ENCODE data around the gene GKN1.
A peak's percentile ranks its signal among the peaks of the same experiment; 100 is the strongest.
"Not testable (repeated sequence)": the region's sequence is repeated elsewhere in the genome, so short reads cannot be mapped to it uniquely, and the experiment has no call there.

The GKN1 gene, protein sequence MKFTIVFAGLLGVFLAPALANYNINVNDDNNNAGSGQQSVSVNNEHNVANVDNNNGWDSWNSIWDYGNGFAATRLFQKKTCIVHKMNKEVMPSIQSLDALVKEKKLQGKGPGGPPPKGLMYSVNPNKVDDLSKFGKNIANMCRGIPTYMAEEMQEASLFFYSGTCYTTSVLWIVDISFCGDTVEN

DNA sequence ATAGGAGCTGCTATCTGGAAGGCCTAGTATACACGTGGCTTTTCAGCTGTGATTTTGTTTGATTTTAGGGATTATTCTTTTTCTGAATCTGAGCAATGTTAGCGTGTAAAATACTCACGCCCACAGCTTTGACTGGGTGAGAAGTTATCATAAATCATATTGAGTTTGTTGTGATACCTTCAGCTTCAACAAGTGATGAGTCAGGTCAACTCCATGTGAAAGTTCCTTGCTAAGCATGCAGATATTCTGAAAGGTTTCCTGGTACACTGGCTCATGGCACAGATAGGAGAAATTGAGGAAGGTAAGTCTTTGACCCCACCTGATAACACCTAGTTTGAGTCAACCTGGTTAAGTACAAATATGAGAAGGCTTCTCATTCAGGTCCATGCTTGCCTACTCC lies at the start of gene GKN1:
TSS of gene GKN1 (plus strand) at position 386 of the 400 bp plus-strand sequence. CDS start 42 bp downstream, outside the sequence.
- no peak for DNase-seq

DNA sequence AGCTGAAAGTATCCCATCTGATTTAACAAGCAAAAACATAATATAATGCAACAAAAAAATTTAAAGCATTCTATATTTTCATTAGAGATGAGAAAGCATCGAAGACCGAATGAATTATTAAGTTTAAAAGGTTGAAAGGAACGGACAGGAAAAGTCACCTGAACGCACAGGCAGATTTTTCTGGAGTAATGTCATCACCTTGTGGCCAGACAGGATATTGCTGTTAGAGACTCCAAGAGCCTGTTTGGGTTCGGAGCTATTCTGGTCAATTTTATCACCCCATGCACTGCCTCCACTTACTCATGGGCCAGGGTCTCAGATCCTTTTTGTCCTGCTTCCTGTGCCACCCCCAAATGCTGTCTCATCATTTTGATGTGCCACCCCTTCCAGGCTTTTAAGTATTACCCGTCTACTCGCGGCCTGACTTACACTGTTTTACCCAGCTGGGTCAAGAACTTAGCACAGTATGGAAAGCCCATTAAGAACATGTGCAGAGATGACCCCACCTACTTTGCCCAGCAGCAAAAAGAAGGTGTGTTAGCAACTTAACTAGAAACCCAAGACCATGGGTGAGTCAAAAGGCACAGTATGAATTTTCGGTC lies 49.0 kb upstream of the GKN1 start:
- peak in 1 of 2 donors; percentile 6 for DNase-seq

DNA sequence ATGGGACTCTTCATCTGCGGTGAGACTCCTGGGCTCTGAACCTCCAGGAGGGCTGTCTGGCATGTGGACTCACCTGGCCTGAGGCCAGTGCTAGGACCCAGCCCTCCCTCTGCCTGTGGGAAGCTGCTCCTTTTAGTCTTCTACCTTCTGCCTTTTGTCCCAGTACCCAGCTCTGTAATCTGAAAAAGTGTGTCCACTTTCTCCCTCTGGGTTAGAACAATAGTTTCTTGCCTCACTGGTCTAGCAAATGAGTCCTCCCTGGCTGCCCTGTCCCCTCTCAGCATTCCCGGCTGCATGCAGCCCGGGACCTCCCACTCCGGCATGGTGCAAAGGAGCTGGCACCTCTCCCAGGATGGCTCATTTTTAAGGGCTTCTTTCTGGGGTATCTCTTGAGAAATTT lies 47.6 kb upstream of the GKN1 start:
- DNase-seq: no peak

DNA sequence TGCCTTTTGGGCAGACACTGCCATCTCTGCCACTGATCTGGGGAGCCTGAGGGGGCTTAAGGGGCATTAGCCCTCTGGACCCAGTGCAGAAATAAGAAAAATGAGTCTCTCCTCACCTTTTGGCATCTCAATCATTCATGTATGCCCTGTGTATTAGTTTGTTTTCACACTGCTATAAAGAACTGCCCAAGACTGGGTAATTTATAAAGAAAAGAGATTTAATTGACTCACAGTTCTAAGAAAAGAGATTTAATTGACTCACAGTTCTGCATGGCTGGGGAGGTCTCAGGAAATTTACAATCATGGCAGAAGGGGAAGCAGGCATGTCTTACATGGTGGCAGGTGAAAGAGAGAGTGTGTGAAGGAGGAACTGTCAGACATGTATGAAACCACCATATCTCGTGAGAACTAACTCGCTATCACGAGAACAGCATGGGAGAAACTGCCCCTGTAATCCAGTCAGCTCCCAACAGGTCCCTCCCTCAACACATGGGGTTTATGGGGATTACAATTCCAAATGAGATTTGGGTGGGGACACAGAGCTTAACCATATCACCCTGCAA lies 43.2 kb upstream of the GKN1 start:
- no peak for DNase-seq

DNA sequence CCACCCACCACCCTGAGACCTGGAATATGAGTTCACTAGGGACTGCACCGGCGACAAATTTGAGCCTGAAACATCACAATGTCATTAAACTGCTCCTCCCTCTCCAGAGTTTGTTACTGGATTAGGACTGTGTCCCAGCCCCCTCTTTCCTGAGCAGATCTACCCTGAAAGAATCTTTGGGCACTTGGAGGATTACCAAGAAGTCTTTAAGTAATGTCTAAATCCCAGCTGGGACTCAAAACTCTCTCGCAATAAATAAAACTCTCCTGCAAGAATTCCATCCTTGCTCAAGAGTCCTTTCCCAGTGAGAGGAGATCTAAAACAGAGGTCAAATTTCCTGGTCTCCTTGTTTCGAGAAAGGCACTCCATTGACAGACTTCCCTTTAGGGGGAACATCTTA lies 42.6 kb upstream of the GKN1 start:
- no peak for DNase-seq

DNA sequence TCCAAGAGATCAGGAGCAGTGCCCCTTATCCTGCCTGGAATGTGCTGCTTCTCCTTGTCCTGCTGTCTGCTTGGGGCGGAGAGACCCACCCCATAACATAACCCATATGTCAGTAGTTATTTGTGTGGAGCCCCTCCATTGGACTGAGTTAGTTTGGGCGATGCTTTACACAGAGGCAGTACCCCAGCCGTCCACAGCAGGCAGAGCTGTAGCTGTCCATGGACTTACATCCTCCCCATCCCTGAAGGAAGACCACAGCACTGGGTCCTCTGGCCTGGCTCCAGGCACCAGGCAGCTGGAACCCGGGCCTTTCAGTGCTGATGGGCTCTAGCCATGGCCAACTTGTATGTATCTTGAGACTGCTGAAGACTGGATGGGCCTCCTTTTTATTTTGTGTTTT lies 42.0 kb upstream of the GKN1 start:
- DNase-seq: no peak

DNA sequence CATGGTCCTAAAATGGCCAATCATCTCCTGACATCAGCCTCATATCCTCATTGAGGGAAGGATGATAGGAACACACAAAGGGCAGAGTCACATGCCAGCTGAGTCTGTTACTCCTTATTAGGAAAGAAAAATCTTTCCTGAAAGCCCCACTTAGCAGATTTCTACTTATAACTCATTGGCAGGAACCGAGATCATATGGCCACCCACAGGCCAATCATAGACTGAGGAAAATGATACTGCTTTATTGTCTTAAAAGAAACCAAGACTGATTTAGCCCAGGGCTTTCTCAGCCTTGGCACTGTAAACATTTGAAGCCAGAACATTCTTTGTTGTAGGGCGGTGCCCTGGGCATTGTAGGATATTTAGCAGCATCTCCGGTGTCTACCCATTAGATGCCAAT lies 40.4 kb upstream of the GKN1 start:
- no peak for DNase-seq

DNA sequence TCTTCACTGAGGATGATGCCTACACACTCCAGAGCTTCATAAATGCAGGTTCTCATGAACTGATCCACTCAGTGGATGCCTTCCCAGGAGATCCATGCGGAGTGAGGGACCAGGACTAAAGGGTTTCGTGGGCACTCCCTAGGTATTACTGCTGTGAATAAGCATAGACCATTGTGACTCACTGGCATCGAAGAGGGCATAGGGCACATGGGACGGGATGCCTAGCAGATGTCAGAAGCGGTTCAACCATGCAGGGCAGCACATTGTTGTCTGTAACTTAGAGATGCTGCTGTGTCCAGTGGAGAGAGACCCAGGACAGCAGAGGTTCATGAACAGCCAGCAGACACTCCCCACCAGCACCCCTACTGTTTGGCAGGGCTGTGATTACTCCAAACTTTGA lies 39.0 kb upstream of the GKN1 start:
- no peak for DNase-seq

DNA sequence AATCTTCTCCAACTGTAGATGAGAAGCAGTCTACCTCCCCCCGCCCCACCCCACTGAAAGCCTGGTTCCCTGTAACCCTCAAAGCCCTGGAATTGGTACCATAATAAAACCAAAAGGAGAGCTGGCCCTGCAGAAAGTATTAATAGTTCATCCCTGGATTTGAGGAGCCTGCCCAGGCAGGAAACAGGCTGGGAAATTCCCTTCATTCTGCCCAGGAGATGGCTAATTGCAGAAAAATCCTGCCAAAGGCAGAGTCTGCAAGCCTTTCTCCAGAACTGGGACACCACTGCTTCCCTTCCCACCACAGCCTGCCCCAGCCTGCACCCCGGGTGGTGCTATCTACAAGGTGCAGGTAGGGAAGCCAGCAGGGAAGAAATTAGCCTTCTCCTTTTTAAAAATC lies 38.0 kb upstream of the GKN1 start:
- no peak for DNase-seq

DNA sequence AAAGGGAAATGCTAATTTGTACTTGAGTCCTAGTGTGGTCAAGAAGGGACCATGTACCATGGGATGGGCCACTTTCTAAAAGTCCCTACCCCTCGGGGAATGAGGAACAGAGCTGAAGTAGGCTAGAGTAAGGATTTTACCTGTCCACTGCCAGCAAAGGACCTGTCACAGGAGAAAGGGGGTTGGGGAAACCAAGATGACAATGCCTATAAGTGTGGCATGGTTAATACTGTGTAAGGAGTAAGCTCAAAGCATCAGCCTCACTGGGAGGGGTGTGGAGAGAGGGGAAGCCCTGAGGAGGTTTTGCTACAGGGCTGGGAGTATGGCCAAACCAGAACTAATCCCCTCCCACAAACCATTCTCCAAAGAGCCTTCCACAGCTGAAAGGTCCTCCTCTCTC lies 37.5 kb upstream of the GKN1 start:
- DNase-seq: no peak

DNA sequence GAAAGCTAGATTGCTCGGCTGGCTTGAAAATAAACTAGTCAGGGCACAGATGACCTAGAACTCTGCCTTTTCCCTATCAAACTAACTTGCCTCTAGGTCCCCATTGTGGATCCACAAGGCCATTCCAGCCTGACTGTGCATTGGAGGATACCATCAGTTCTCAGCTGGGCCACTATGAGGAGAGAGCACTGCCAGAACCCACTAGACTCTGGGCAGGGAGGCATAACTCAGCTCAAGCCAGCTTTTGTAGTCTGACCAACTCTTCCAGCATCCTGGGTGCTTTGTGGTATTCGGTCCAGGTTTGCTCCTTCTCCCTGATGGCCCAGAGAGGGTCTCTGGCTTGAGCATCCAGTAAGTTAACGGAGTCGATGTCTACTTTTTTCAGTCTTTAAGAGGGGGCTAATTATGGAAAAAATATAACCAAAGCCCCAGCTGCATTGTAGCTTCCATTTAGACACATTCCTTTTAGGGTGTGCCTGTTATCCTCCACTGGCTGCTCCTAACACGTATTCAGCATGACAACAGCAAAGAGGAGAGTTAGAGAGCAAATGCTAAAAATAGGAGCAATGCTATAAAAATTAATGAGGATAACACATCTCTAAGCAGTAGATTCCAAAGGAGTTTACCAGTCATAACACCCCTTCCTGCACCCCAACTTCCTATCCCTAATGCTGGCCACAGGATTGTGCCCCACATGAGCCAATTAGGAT lies 36.9 kb upstream of the GKN1 start:
- DNase-seq: no peak

DNA sequence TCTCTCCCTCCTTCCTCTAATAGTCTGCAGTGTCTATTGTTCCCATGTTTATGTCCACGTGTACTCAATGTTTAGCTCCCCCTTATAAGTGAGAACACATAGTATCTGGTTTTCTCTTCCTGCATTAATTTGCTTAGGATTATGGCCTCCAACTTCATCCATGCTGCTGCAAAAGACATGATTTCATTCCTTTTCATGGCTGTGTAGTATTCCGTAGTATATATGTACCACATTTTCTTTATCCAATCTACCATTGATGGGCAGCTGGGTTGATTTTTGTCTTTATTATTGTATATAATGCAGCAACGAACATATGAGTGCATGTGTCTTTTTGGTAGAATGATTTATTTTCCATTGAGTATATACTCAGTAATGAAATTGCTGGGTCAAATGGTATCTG lies 35.5 kb upstream of the GKN1 start:
- DNase-seq: no peak

DNA sequence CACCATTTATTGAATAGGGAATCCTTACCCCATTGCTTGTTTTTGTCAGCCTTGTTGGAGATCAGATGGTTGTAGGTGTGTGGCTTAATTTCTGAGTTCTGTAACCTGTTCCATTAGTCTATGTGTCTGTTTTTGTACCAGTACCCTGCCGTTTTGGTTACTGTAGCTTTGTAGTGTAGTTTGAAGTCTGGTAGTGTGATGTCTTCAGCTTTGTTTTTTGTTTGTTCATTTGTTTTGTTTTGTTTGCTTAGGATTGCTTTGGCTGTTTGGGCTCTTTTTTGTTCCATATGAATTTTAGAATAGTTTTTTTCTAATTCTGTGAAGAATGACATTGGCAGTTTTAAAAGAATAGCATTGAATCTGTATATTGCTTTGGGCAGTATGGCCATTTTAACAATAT lies 34.5 kb upstream of the GKN1 start:
- DNase-seq: no peak

DNA sequence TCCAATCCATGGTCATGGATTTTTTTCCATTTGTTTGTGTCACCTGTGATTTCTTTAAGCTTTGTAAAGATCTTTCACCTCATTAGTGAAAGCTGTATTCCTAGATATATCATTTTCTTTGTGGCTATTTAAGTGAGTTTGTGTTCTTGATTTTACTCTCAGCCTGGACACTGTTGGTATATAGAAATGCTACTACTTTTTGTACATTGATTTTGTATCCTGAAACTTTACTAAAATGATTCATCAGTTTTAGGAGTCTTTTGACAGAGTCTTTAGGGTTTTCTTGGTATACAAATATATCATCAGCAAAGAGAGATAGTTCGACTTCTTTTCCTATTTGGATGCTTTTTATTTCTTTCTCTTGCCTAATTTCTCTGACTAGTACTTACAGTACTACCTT lies 34.1 kb upstream of the GKN1 start:
- DNase-seq: no peak

DNA sequence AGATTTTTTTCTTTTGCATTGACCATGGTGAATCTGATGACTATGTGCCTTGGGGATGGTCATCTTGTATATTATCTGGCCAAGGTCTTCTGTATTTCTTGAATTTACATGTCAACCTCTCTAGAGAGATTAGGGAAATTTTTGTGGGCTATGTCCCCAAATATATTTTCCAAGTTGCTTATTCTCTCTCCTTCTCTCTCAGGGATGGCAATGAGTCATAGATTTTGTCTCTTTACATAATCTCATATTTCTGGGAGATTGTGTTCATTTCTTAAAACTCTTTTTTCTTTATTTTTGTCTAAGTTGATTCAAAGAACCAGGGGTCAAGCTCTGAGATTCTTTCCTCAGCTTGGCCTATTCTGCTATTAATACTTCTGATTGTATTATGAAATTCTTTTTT lies 31.6 kb upstream of the GKN1 start:
- no peak for DNase-seq

DNA sequence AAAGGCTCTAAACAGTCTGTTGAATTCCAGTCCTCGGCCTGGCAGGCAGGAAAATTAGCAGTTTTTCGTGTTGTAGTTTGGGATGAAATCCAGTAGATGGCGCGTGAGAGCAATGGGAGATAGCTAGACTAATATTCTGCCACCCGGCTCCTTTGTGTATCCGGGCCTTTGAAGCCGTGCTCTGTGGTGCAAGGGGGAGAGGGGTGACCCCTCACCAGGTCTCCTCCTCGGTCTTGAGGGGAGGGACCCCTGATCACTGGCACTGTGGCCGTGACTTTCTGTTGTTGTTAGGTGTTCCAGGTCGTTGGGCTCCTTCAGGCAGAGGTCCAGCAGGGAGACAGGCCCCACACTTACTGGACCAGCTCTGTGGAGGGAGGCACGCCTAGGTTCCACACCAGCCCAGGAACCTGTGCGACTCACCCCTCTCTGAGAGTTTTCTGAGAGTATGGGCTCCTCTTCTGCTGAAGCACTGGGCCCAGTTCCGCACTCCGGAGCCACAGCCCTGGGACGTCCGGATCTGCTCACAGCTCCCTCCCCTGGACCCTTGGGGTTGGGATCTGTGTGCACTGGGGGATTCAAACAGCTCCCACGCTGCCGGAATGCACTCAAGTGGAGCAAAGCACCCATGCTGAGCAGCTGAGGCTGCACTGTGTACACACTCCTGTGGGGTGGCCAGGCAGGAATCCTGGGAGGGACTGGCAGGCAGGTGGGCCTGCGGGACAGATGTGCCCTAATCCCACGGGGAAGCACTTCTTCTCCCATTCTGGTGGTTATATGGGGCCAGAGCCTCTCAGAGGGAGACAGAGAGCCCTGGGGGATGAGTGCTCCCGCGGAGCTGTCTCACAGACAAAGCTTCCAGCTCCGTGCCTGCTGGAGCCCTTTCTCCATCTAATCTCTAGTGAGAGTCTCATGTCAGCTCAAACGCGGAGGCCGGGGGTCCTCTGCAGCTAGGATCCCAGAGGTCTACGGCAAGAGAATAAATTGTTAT lies 30.6 kb upstream of the GKN1 start:
- DNase-seq: peak; percentile 16 to 34

DNA sequence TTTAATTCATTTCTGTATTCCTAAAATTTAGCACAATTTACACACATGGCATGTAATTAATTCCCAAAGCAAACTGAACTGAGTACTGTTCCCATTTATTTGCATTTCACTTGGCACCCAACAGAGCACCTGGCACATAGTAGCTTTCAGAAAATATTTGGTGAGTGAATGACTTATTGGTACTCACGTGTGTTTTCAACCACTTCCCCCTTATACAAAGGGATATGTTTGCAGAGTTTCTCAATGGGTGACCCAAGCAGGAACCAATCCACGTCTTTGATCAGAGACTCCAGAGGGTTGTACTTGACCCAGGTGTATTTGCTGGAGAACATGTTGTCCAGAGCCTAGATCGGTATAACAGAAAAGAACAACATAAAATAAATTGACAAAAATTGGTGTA lies 28.3 kb upstream of the GKN1 start:
- DNase-seq: no peak

DNA sequence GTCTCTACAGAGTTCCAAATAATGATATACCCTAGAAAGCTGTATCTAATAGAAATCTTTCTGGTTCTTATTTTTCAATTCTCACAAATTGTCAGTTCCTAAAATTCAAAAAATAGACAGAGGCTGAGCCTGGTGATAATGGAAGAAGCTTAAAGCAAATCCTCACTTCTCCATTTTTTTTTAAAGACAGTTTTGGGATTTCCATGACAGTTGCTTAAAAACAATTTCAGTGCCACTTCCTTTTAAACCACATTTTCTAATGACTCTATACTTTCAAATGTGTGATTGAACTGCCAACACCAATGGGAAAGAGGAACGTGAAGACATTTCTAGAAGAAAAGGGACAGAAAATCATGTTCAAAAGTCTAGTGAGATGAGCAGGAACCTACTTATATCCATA lies 25.7 kb upstream of the GKN1 start:
- DNase-seq: no peak

DNA sequence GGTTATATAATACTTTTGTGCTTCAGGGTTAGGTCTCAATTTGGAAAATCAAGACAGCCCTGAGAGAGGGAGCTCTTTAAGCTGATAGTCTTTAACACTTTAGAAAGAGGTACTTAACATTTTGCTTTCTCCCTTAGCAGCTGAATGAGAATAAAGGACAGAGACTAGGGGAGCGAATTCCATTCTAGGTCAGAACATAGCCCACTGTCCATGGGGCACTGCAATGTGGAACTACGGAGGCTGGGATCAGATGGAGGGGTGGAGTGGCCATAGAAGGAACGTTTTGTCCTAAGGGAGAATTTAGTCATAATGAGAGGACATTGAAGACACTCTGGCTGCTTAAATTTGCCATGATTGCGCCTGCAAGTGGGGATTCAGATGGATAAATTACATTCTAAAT lies 22.5 kb upstream of the GKN1 start:
- DNase-seq: no peak

DNA sequence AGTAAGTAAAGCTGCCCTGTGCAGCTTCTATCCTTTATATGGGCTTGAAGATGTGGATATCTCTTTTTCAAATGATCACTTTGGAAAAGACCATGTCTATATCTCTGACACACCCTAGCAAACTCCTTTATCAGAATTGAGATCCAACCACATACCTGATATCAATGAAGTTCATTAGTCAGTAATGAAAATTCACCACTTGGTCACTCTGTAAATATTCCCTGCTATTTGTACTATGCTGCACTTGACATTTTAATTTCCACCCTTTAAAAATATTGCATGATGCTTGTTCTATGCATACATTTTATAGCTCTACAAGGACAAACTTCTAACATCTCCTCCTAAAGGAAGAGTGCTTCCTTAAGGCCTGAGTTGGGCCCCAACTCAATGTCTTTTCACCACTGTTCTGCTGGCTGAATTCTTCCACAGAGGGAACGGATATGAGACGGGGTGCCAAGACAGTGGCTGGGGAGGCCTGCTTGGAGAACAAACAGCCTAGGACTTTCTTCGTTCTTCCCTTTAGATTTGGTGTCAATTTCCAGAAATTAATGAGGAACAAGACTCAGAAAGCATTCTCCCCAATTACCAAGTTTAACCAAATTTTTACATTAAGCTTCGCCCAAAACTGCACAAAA lies 21.4 kb upstream of the GKN1 start, which contains the start of gene GKN2:
TSS of gene GKN2 (minus strand) at position 7 of the 635 bp plus-strand sequence. CDS start 32 bp downstream, outside the sequence.
- DNase-seq: no peak

DNA sequence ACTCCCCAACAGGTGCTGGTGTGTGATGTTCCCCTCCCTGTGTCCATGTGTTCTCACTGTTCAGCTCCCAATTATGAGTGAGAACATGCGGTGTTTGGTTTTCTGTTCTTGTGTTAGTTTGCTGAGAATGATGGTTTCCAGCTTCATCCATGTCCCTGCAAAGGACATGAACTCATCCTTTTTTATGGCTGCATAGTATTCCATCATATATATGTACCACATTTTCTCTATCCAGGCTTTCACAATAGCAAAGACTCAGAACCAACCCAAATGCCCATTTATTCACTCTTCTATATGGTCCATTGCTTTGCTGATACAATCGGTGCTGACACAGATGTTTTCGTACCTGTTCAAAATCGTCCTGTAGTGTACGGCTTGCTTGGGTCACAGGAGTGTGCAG lies 19.0 kb upstream of the GKN1 start:
- not testable (repeated sequence) for DNase-seq

DNA sequence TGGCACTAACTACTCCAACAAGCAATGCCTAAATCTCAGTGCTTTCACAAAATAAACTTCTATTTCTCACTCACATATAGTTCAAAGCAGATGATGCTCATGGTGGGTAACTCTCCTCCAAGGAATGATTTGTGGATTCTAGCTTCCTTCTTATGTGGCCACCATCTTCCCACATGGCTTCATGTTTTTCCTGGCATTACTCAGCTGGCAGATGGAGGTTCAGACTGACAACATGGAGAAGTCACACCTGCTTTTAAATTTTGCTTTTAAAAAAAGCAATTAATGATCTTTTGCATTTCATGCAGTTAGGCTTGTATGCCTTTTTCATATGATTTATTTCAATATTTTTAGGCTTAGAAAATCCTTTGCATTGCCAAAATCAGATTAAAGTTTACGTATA lies 15.4 kb upstream of the GKN1 start:
- no peak for DNase-seq

Measured in hippocampal formation (tissue), 2 donors.